Measurements from ENCODE around the gene FAM53C.
"Not testable (repeated sequence)": the region's sequence is repeated elsewhere in the genome, so short reads cannot be mapped to it uniquely, and the experiment has no call there.

Gene FAM53C

DNA sequence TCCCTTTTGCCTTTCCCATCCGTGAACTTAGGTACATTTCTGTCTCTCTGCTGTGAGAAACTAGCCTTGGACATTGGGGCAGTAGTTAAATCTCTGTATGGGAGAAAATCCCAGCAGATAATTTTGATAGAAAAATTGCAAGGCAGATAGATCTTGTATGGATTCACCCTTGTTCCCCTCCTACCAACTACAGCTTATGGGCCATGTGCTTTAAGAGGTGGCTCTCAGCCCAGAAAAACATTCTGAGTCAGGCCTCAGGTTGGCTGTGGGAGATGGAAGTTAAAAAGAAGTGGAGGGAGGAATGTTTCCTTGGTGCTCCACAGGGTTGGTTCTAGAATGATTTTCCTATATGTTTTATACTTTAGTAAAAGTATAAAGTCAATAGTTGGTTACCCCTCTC is 13.0 kb downstream of the FAM53C start:
- no peak for DNase-seq (ENCODE audit: low spot score)
- no peak for FAIRE-seq

DNA sequence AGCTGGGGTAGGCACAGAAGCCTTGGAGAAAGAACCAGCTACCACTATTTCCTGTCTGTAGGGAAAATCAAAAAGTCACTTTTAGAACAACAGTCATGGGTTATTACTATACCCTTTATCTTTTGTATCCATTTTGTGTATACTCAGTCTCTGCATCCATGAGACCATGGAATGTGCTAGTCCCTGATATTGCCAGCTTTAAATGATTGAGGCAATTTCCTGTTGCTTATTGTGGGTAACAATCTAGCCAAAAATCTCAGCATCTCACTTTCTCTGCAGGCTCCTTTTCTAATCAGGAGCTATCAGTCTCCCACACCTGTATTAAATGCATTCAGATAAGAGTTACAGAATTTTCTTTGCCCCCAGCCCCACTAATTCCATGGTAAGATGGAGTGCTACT is 13.5 kb downstream of the FAM53C start:
- DNase-seq (ENCODE audit: low spot score) (no peak), FAIRE-seq (no peak)

DNA sequence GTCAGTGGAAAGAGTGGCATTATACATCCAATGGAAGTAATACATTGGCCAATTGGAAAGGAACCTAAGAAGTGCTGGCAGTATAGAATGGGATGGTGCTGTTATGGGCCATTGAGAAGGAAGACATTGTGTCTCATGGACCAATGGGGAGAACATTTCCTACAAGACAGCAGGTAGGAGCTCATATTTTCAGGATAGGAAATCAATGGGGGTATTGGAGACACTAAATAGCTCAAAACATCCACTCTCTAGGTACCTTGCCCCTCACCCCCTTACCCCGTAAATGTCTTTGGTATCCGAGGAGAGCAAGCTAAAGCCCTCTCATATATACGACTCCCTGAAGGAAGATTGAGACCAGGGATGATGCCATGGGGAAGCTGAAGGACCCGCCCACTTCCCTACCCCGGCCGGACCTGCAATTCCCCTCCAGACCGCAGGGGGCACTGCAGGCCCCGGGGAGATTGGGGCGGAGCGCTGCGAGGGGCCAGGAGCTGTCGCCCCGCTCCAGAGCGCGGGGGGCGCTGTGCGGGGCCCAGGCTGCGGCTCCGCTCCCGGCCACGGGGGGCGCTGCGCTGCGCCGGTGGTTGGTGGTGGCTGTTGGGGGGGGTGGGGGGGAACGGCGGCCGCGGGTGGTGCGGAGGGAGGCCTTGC is 14.1 kb downstream of the FAM53C start, which contains the start of gene KDM3B:
Gene KDM3B, plus strand, starts transcription at position 615 of the 651 bp plus-strand sequence. CDS start 111 bp downstream, outside the sequence.
- peak; percentile 74 for DNase-seq (ENCODE audit: low spot score)
- no peak for FAIRE-seq

DNA sequence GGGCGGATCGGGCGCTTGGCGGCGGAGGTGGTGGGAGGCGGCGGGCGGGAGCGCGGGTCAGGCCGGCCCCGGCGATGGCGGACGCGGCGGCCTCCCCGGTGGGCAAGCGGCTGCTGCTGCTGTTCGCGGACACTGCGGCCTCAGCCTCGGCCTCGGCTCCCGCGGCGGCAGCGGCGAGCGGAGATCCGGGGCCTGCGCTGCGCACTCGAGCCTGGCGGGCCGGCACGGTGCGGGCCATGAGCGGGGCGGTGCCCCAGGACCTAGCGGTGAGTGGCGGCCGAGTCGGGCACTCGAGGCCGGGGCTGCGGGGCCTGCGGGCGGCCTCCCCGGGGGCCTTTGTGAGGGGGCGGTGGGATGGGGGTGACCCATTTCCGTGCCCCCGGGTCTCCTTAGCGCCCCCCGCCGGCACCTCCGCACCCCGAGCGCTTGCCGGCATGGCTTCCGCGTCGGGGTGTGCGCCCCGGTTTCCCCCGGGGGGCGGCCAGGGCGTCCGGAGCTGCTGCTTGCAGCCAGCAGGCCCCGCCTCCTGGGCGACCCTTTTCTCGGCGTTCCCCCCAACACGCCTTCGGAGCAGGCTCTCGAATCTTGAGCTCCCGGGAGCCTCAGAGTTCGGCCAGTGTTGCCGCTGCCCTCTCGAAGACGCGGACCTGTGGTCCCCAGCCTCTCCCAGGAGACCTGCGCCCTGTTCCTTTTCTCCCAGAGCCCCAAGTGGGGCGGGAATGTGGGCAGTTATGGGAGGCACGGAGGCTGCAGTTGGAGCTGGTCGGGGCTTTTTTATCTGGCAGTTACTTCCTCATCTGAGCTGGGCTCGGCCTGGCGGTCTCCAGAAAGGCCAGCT is 14.9 kb downstream of the FAM53C start:
- FAIRE-seq, result no peak
- DNase-seq (ENCODE audit: low spot score), result peak; percentile 43

DNA sequence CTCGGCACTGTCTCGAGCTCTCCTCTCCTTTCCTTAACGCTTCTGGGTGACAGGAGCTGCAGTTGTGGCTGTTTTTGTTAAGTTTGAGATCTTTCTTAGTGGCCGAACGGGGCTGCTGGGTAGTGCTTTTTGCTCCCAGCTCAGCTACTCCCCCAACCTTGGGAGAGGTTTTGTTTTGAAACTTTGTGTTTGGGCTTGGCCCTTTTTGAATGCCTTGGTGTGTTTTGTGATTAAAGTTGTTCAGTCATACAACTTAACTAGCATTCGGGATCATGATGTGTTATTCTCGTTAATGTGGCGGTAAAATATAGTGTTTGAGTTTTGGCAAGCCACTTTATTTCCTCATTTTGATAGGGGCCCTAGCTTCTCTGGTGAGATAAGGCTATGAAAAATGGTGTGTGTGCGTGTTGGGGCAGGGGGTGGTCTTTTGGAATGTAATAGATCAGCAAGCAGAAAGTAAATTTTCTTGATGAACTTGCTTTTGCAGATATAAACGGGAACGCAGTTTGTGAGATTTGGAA is 15.6 kb downstream of the FAM53C start:
- DNase-seq (ENCODE audit: low spot score), result no peak
- no peak for FAIRE-seq

DNA sequence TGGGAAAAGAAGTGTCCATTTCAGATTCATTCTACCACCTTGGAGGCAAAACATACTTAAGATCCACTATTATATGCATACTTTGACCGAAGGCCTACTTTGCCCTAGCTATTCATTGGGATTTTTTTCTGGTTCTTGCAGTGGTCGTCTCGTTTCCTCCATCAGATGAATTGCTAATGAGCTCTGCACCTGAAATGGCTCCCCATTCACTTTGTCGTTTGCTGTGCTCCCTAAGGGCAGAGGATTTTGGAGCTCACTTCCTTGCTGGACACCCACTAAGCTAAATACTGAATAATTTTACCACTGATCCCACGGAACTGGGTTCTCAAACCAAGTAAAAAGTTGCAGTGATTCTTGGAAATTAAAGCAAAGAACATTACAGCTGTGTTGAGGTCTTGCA is 16.3 kb downstream of the FAM53C start:
- DNase-seq (ENCODE audit: low spot score) (no peak), FAIRE-seq (no peak)

DNA sequence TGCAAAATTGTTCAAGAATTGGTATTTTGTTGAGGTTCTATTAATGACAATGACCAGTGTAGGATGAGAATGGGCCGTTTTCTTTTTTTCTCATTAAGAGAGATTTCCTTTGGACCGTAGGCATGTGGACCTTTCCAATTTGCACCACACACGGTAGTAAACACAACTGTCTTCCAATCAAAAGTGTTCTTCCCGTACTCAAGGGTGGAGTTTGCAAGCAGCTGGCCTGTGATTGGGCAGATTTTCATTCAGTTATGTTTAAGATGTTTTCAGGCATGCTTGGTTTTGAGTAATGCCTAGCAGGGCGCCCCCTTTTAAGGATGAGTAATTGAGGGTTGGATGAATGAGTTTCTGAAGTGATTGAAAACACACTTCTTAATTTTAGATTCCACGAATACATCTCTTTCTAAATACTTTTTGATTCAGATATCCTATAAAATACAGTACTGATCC is 16.9 kb downstream of the FAM53C start:
- DNase-seq (ENCODE audit: low spot score) (peak; percentile 50), FAIRE-seq (peak; percentile 78)

DNA sequence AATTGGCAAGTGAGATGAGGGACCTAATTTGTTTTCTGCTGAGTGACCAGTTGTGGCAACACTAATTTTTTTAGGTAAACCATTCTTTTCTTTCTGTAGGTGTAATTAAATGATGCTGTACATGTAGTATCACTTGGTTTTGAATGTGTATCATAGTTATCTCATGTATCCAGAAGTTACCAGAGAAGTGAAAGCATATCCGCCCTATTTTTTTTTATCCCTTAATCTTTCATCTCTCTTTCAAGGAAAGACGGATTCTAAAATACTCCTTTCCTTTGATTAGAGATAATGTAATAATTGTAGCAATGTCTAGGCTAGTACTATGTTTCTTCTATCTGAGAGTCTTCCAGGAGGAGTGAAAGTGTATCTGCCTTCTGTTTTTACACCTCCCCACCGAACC is 21.6 kb downstream of the FAM53C start:
- FAIRE-seq (no peak), DNase-seq (ENCODE audit: low spot score) (no peak)

DNA sequence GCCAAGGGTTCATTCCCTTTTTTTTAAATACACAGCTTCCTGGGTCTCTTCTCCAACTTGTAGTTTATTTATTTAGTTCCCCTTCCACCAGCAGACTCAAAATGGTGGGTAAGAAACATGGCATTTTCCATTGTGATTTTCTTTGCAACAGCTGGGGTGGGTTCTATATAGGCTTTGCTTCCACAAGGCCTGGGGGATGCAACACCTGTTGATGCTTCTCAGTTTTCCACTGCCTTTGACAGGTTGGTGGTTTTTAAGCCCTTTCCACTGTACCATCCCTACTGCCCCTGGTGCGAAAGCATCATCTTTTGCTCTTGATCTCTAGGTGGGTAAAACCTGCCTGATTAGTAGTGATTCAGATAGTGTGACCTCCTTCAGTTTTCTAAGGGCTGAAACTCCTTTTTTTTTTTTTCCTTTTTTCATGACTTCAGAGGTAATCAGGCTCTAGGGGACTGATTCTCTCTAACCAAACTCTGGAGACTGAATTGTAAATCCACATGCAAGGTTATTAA is 22.9 kb downstream of the FAM53C start:
- DNase-seq (ENCODE audit: low spot score) (no peak), FAIRE-seq (no peak)

DNA sequence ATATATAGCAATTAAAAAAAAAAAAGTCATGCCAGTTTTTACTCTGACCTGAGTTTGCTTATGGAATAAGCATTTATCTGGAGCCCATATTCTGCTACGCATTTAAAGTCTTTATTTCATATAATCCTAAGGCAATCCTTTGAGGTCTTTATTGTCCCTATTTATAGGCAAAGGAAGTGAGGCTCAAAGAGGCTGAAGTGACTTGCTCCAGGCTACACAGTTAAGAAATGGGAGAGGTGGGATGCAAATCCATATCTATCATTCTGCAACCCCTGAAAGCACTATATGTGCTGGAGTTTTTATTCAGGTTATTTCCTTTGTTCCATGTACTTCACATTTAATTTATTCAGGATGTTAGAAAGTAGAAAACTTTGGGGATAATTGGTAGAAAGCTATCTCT is 26.5 kb downstream of the FAM53C start:
- DNase-seq (ENCODE audit: low spot score) (no peak), FAIRE-seq (no peak)

DNA sequence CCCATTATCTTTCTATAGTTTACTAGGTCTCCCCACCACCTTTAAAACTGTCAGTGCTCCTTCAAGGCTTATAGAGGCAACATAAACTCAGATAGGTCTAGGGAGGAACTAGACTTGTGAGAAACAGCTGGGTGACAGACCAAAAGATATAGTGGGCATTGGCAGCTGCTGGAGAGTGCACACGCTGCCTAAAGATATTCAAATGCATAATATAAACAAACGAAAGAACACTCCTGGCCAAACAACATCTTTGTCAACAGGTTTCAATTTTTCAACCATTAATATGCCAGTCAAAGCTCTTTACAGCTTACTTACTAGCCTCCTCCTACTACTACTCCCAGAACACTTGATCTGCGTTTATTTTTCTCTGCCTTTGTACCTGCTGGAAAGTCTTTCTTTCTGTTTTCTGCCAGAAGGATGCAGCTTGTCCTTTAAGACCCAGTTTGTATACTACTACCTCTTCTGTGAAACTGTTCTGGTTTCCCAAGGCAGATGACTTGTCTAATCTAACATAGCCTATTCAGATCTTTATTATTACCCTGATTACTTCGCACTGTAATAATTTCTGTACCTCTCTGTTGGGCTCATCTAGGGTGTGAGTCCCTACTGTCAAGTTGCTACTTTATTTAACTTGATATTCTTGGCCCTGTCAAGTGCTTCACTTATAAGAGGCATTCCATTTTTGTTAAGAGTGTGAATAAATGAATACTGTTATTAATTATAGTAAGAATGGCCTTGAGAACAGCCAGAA is 28.7 kb downstream of the FAM53C start:
- DNase-seq (ENCODE audit: low spot score), result no peak
- FAIRE-seq, result no peak

DNA sequence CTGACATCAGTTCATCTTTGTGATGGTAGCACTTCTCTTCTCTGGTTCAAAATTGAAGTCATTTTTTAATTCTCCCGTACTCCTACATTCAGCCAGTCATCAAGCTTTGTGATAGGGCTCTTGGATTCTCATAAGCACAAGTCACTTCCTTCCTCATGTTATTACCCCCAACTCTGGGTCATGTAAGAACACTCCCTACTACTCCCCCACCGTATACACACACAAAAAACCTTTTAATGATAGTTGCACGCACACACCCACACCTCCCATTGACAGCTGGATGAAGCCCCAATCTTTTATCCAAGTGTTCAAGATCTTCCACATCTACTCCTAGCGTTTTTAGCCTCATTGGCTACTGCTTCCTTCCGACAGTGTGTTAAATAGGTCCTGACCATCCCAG is 31.2 kb downstream of the FAM53C start:
- FAIRE-seq (no peak), DNase-seq (ENCODE audit: low spot score) (no peak)

DNA sequence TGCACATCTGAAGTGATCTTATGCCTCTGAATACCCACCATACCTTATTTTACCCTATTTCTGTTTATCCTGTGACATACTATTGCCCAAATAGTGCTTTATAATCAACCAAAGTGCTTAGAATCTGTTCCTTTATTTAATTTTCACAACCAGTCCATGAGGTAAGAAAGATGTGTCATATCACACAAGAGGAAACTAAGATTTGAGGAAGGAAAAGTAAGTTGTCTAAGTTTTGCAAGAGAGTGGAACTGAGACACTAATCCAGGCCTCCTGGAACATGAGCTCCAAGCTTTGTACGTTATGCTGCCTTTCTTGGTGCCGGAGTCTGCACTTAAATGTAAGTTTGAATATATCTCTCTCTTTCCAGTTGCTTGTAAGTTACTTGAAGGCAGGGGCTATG is 31.6 kb downstream of the FAM53C start:
- FAIRE-seq, result no peak

DNA sequence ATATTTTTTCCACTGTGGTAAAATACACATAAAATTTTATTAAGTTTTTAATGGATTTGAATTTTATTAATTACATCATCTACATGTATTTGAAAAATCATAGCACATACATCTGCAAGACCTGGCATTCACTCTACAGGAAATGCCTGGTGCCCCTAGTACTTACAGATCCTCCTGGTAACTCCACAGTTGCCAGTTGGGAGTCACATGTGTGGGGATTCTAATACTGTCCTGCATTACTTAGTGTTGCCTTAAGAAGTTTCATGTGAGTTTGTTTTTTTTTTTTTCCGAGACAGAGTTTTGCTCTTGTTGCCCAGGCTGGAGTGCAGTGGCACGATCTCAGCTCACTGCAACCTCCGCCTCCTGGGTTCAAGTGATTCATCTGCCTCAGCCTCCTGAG is 32.5 kb downstream of the FAM53C start:
- DNase-seq (ENCODE audit: low spot score) (no peak), FAIRE-seq (no peak)

More for the DNA sequence above, 31.6 kb downstream of the FAM53C start:
- DNase-seq (ENCODE audit: low spot score), result no peak

DNA sequence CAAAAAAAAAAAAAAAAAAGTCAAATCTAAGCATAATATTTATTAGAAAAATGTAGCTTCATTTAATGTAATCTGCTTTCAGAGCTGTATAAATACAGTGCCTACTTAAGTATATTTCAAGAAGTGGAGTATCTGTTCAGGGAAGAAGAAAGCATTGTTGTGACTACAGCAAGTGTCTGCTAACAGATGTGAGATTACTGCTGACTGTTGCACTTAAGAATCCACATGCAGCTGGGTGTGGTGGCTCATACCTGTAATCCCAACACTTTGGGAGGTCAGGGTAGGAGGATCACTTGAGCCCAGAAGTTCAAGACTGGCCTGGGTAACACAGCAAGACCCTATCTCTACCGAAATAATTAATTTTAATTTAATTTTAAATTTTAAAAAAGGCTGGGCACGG is 33.4 kb downstream of the FAM53C start:
- DNase-seq (ENCODE audit: low spot score) (no peak), FAIRE-seq (no peak)

DNA sequence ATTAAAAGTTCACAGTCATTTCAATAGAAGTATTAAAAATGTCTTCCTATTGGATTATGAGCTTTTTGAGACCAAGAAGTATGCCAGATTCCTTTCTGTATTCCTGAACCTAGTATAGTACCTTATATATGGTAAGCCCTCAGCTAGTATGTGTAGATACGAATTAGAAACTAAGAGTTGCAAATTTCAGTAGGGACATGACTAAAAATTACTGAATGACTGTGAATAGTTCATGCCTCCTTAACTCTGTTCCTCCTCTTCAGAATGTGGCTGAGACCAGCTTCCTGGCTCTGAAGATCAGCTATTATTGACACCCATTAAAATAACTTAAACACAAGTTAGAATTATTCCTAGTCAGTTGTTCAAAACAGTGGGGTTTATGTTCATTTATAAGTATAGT is 34.2 kb downstream of the FAM53C start:
- FAIRE-seq (no peak), DNase-seq (ENCODE audit: low spot score) (no peak)

DNA sequence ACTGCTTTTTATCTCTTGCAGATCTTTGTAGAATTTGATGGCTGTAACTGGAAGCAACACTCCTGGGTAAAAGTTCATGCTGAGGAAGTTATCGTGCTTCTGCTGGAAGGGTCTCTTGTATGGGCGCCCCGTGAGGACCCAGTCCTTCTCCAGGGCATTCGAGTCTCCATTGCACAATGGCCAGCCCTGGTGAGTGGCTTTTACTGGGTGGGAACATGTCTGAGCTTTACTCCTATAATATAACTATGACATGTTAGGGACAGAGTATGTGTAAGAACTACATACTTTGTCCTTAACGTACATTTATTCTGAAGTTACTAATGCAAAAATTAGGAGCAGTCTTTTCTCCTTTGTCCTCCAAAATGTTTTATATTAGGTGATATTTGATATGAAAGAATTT is 34.6 kb downstream of the FAM53C start:
- no peak for DNase-seq (ENCODE audit: low spot score)
- FAIRE-seq, result no peak

DNA sequence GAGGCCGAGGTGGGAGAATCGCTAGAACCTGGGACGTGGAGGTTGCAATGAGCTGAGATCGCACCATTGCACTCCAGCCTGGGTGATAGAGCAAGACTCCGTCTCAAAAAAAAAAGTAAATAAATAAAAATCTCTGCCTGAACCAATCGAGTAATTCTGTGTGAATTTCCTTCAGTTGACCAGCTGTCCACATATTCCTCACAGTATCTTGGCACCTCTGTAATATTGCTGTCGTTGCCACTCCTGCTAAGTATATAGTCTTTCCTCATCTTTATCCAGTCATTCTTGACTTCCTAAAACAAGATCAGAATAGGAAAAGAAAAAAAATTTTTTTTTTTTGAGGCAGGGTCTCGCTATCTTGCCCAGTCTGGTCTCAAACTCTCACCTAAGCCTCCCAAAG is 44.3 kb downstream of the FAM53C start:
- DNase-seq (ENCODE audit: low spot score) (no peak), FAIRE-seq (no peak)

DNA sequence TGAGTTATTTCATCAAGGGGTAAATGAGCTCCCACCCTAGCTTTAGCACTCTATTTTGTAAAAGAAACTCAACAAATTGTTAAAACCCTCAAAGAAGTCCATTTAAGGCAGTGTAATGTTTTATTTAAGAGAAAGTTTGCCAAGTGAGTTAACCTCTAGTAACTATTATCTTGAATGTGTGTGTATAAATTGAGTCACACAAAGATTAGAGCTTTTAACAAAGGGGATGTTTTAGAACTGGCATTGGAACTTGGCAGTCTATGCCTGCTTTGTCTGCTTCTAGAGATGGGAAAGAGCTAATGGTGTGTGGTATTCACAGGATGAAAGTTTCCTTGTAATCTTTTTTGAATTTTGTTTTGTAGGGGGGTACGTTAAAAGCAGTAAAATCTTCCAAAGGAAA is 47.6 kb downstream of the FAM53C start:
- FAIRE-seq (no peak), DNase-seq (ENCODE audit: low spot score) (no peak)

DNA sequence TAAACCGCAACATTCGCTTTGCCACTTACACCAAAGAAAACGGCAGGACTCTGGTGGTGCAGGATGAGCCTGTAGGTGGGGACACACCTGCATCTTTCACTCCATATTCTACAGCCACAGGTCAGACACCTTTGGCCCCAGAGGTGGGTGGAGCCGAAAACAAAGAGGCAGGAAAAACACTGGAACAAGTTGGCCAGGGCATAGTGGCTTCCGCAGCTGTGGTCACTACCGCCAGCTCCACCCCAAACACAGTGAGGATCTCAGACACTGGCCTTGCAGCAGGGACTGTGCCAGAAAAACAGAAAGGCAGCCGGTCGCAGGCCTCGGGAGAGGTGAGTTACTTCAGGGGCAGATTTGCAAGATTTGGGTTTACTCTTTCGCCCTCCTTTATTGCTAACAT is 48.2 kb downstream of the FAM53C start:
- FAIRE-seq (no peak), DNase-seq (ENCODE audit: low spot score) (no peak)

DNA sequence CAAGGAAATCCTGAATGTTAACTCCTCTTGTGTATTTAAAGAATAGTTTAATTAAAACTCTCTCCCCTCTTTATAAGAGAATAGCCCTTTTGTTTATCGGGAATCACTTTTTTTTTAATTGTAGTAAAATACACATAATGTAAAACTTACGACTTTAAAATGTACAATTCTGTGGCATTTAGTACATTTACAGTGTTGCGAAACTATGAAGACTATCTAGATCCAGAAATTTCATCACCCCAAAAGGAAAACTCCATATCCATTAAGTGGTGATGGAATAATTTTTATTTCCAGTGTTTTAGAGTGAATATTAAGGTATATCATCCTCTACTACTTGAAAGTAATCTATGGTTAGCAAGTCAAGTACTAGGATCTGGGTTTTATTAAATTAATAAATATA is 51.3 kb downstream of the FAM53C start:
- FAIRE-seq, result no peak
- DNase-seq (ENCODE audit: low spot score), result no peak

DNA sequence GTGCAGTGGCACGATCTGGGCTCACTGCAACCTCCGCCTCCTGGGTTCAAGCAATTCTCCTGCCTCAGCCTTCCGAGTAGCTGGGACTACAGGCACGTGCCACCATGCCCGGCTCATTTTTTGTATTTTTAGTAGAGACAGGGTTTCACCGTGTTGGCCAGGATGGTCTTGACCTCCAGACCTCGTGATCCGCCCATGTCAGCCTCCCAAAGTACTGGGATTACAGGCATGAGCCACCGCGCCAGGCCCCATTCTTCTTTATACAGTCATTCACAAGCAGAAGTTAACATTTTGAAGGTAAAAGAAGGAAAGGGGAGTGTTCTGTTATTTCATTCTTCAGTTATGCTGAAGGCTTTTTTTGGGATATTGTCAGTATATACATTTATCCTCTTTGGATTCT is 51.8 kb downstream of the FAM53C start:
- FAIRE-seq; DNase-seq (ENCODE audit: low spot score): not testable (repeated sequence)

Data from RCC 7860 (cell line).